Fibroblast of lung (primary cell): Measurements from ENCODE around the gene ITGB8.

Experiments
- EZH2 ChIP-seq: IDR thresholded peaks from 2 replicates; pipeline ENCODE4 v1.5.1; 2012; ENCODE audit warnings: low read length, control low read depth, mild to moderate bottlenecking; ENCODE audit errors: missing control alignments
- TF ChIP-seq, protein P1 (sequence below), 2 donors: IDR thresholded peaks in 1 of 2; conservative IDR thresholded peaks in 1 of 2; 1 replicate in 1 of 2; 2 replicates in 1 of 2; pipeline ENCODE4 v1.5.1; 2011 to 2012; ENCODE audit warnings: low read length in 2 of 2, control low read depth in 1 of 2, inconsistent platforms in 1 of 2, low read depth in 1 of 2, mild to moderate bottlenecking in 1 of 2

DNA sequence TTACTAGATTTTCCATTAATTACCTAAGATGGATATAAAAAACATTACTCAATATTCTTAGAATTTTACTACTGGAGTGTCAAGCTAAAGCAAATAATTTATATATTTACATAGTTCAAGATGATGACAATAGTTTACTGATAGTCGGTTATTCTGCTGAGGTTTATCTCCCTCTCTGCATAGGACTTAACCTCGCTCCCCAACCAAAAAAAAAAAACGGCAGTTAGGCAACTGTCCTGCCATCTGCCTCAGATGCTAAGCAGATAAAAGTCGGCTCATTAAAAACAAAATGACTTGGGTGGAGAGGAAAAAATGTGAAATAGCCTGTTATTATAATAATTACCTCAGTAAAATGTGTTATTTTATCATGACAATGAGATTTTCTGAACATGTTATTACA lies 14.0 kb upstream of the ITGB8 start:
- TF ChIP-seq EZH2, result no peak
- TF ChIP-seq, protein P1, sequence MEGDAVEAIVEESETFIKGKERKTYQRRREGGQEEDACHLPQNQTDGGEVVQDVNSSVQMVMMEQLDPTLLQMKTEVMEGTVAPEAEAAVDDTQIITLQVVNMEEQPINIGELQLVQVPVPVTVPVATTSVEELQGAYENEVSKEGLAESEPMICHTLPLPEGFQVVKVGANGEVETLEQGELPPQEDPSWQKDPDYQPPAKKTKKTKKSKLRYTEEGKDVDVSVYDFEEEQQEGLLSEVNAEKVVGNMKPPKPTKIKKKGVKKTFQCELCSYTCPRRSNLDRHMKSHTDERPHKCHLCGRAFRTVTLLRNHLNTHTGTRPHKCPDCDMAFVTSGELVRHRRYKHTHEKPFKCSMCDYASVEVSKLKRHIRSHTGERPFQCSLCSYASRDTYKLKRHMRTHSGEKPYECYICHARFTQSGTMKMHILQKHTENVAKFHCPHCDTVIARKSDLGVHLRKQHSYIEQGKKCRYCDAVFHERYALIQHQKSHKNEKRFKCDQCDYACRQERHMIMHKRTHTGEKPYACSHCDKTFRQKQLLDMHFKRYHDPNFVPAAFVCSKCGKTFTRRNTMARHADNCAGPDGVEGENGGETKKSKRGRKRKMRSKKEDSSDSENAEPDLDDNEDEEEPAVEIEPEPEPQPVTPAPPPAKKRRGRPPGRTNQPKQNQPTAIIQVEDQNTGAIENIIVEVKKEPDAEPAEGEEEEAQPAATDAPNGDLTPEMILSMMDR (conservative IDR thresholded peaks at IDR 0.05 in 1 of 2, IDR thresholded peaks at IDR 0.05 in 1 of 2; ENCODE audit: low read depth in 1 of 2, low read length in 2 of 2), result no peak
